ENCODE data around the gene TBL3.

TBL3 gene

DNA sequence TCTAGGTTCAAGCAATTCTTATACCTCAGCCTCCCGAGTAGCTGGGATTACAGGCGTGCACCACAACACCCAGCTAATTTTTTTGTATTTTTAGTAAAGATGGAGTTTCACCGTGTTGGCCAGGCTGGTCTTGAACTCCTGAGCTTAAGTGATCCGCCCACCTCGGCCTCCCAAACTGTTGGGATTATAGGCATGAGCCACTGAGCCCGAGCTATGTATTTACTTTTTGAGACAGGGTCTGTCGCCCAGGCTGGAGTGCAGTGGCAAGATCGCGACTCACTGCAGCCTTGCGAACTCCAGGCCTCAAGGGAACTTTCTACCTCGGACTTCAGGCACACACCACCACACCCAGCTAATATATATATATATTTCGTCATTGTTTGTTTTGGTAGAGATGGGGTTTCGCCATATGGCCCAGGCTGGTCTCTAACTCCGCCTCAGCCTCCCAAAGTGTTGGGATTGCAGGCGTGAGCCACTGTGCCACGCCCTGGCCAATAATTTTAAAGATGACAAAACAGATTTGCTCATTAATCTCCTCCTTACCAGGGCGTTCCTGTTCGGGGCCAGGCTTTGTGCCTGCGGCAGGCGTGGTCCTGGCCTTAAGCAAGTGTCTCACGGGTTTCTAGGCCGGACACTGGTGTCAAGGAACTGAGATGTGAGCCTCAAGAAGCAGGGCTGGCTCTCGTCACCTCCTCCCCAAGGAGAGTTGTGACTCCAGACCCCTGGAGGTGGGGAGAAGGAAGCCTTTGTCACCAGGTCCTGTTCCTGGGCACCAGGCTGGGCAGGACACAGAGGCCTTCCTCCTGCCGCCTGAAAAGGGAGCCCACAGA is 43.5 kb downstream of the TBL3 start:
- peak; percentile 69 for DNase-seq (ENCODE audit: low read depth)
- no peak overlapping the region for H3K4me3 ChIP-seq (ENCODE audit: control insufficient read depth, low read depth, low read length)
- TF ChIP-seq, protein P1, sequence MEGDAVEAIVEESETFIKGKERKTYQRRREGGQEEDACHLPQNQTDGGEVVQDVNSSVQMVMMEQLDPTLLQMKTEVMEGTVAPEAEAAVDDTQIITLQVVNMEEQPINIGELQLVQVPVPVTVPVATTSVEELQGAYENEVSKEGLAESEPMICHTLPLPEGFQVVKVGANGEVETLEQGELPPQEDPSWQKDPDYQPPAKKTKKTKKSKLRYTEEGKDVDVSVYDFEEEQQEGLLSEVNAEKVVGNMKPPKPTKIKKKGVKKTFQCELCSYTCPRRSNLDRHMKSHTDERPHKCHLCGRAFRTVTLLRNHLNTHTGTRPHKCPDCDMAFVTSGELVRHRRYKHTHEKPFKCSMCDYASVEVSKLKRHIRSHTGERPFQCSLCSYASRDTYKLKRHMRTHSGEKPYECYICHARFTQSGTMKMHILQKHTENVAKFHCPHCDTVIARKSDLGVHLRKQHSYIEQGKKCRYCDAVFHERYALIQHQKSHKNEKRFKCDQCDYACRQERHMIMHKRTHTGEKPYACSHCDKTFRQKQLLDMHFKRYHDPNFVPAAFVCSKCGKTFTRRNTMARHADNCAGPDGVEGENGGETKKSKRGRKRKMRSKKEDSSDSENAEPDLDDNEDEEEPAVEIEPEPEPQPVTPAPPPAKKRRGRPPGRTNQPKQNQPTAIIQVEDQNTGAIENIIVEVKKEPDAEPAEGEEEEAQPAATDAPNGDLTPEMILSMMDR (conservative IDR thresholded peaks at IDR 0.05; ENCODE audit: control insufficient read depth, insufficient read depth, low read depth, low read length) = no peak

GRCh38 chr16:2015947-2016208 is 44.0 kb downstream of the TBL3 start:
- TF ChIP-seq, protein P1 (conservative IDR thresholded peaks at IDR 0.05; ENCODE audit: control insufficient read depth, insufficient read depth, low read depth, low read length) = no peak
- H3K4me3 ChIP-seq (ENCODE audit: control insufficient read depth, low read depth, low read length) = no peak overlapping the region
- DNase-seq (ENCODE audit: low read depth) = no peak

GRCh38 chr16:2016407-2016922 is 44.6 kb downstream of the TBL3 start:
- TF ChIP-seq, protein P1 (conservative IDR thresholded peaks at IDR 0.05; ENCODE audit: control insufficient read depth, insufficient read depth, low read depth, low read length) = peak; percentile 43
- H3K4me3 ChIP-seq (ENCODE audit: control insufficient read depth, low read depth, low read length) = no peak overlapping the region
- no peak for DNase-seq (ENCODE audit: low read depth)

- DNase-seq (ENCODE audit: low read depth) = no peak
- no peak within 1 kb of the TSS for H3K4me3 ChIP-seq (ENCODE audit: control insufficient read depth, low read depth, low read length)
- TF ChIP-seq, protein P1 (conservative IDR thresholded peaks at IDR 0.05; ENCODE audit: control insufficient read depth, insufficient read depth, low read depth, low read length) = no peak
Measured at GRCh38 chr16:2019518-2019920, 47.7 kb downstream of the TBL3 start, which contains the start of gene NPW. Gene NPW (plus strand): TSS chr16:2019785.

DNA sequence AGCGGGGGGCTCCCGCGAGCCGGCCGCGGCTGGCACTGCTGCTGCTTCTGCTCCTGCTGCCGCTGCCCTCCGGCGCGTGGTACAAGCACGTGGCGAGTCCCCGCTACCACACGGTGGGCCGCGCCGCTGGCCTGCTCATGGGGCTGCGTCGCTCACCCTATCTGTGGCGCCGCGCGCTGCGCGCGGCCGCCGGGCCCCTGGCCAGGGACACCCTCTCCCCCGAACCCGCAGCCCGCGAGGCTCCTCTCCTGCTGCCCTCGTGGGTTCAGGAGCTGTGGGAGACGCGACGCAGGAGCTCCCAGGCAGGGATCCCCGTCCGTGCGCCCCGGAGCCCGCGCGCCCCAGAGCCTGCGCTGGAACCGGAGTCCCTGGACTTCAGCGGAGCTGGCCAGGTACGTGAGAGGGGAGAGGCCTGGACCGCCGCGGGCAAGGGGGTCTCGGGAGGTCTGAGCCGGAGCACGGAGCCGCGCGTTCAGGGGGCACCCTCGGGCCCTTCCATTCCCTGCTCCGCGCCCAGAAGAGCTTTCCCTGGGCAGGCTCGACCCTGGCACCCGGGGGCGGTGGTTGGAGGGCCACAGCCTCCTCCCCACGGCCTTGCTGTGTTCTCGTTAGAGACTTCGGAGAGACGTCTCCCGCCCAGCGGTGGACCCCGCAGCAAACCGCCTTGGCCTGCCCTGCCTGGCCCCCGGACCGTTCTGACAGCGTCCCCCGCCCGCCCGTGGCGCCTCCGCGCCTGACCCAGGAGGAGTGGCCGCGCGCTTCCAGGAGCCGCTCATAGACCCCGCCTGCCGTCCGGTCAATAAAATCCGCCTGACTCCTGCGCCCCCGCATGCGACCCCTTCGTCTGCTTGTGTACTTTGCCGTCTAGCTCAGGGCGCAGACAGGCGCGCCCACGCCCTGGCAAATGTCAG is 48.3 kb downstream of the TBL3 start:
- no peak for DNase-seq (ENCODE audit: low read depth)
- no peak overlapping the region for H3K4me3 ChIP-seq (ENCODE audit: control insufficient read depth, low read depth, low read length)
- TF ChIP-seq, protein P1 (conservative IDR thresholded peaks at IDR 0.05; ENCODE audit: control insufficient read depth, insufficient read depth, low read depth, low read length) = no peak

DNA sequence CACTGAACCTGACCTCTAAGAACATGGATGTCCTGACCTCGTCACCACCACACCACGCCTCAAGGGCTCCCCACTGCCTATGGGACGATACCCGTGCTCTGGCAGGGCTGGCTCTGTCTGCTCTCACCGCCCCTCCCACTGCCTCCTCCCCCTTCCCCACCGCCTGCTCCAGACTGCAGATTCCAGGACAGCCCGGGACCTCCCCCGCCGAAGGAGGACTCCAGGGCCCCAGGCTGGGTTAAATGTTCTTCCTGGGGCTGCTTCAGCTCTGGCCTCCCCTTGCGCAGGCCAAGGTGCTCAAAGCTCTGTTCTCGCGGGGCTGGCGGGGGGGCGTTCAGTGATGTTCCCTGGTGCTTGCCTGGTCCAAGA is 50.9 kb downstream of the TBL3 start:
- TF ChIP-seq, protein P1 (conservative IDR thresholded peaks at IDR 0.05; ENCODE audit: control insufficient read depth, insufficient read depth, low read depth, low read length) = no peak
- peak overlapping the region; percentile 35 for H3K4me3 ChIP-seq (ENCODE audit: control insufficient read depth, low read depth, low read length)
- DNase-seq (ENCODE audit: low read depth) = peak; percentile 41
